Ammon's horn (tissue), 1 donor: ENCODE measurements around the gene GLCE.

Source experiments
- DNase-seq: peaks from one replicate; pipeline ENCODE4 v3.0.0-alpha.2; 2016; ENCODE audit warnings: low spot score

The GLCE gene

DNA sequence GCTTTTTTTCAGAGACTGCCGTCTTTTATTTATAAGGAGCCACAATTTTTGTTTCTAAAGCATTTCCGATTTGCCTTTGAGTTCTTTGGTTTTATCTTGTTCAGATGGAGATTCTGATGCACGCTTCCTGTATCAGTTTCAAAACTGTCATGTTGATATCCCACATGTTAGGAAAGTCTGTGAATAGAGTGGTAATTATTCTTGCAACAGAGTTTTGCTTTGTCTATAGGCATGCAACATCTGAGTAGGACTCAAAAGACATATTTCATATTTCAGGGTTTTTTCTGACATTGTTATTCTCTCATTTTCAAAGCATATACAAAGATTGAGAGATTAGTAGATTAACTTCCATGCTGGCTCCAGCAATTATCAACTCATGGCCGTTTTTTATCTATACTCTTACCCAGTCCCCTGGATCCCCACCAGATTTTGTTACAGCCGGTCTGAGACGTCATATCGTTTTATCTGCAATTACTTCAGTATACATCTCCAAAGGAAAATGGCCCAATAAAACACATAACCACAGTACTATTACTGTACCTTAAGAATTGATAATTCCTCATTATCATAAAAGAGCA is 160.6 kb downstream of the GLCE start:
- DNase-seq, result no peak
